ENCODE results near the gene ATE1. TPM values are rescaled to one million over a fixed set of nuclear protein-coding genes. Genes with fewer than 3 reads are reported as not detected.

The ATE1 gene
- total RNA-seq, 1 donor from 2014 or later = 27.6 TPM

GRCh38 chr10:121851786-121852185 lies 76.0 kb downstream of the ATE1 start:
- Mint-ChIP-seq H3K4me3 (no peak overlapping the region), H3K27me3 (ENCODE audit: low read depth) (no peaks in the 10 kb centered on the region), H3K27ac (ENCODE audit: unreplicated experiment) (no peak overlapping the region), H3K4me1 (no peaks in the 10 kb centered on the region), H3K36me3 (ENCODE audit: low read depth) (peaks cover 21% of the 10 kb centered on the region), H3K9me3 (peaks cover 6% of the 10 kb centered on the region)
- no peak for TF ChIP-seq CTCF (conservative IDR thresholded peaks at IDR 0.05)
- no peak for DNase-seq (ENCODE audit: low read depth, low spot score)

GRCh38 chr10:121848082-121848481 lies 79.7 kb downstream of the ATE1 start:
- Mint-ChIP-seq H3K27me3 (ENCODE audit: low read depth) (no peaks in the 10 kb centered on the region), H3K27ac (ENCODE audit: unreplicated experiment) (no peak overlapping the region), H3K4me1 (no peaks in the 10 kb centered on the region), H3K4me3 (no peak overlapping the region), H3K36me3 (ENCODE audit: low read depth) (peaks cover 15% of the 10 kb centered on the region), H3K9me3 (no peaks in the 10 kb centered on the region)
- no peak for DNase-seq (ENCODE audit: low read depth, low spot score)
- TF ChIP-seq CTCF (conservative IDR thresholded peaks at IDR 0.05) = no peak

GRCh38 chr10:121846555-121846954 lies 81.3 kb downstream of the ATE1 start:
- TF ChIP-seq CTCF (conservative IDR thresholded peaks at IDR 0.05) = no peak
- no peaks in the 10 kb centered on the region for H3K9me3 Mint-ChIP-seq
- H3K4me3 Mint-ChIP-seq = no peak overlapping the region
- no peaks in the 10 kb centered on the region for H3K4me1 Mint-ChIP-seq
- H3K27ac Mint-ChIP-seq (ENCODE audit: unreplicated experiment) = no peak overlapping the region
- no peaks in the 10 kb centered on the region for H3K27me3 Mint-ChIP-seq (ENCODE audit: low read depth)
- peaks cover 15% of the 10 kb centered on the region for H3K36me3 Mint-ChIP-seq (ENCODE audit: low read depth)
- DNase-seq (ENCODE audit: low read depth, low spot score) = no peak

GRCh38 chr10:121845044-121845784 lies 82.6 kb downstream of the ATE1 start:
- peaks cover 12% of the 10 kb centered on the region for H3K36me3 Mint-ChIP-seq (ENCODE audit: low read depth)
- no peak overlapping the region for H3K27ac Mint-ChIP-seq (ENCODE audit: unreplicated experiment)
- no peaks in the 10 kb centered on the region for H3K9me3 Mint-ChIP-seq
- H3K27me3 Mint-ChIP-seq (ENCODE audit: low read depth) = no peaks in the 10 kb centered on the region
- no peaks in the 10 kb centered on the region for H3K4me1 Mint-ChIP-seq
- no peak for DNase-seq (ENCODE audit: low read depth, low spot score)
- no peak overlapping the region for H3K4me3 Mint-ChIP-seq
- no peak for TF ChIP-seq CTCF (conservative IDR thresholded peaks at IDR 0.05)

- Mint-ChIP-seq H3K27me3 (ENCODE audit: low read depth) (no peaks in the 10 kb centered on the region), H3K36me3 (ENCODE audit: low read depth) (peaks cover 12% of the 10 kb centered on the region), H3K27ac (ENCODE audit: unreplicated experiment) (no peak overlapping the region), H3K4me3 (no peak overlapping the region), H3K4me1 (no peaks in the 10 kb centered on the region), H3K9me3 (no peaks in the 10 kb centered on the region)
- no peak for DNase-seq (ENCODE audit: low read depth, low spot score)
- TF ChIP-seq CTCF (conservative IDR thresholded peaks at IDR 0.05) = no peak
Measured at GRCh38 chr10:121844537-121844936, 83.3 kb downstream of the ATE1 start.

Data from neural crest cell (in vitro differentiated cells).